Measurements from ENCODE around the gene MAGI1.
"Not testable (repeated sequence)": the region's sequence is repeated elsewhere in the genome, so short reads cannot be mapped to it uniquely, and the experiment has no call there.

The MAGI1 gene

GRCh38 chr3:65576966-65577365 is 461.8 kb downstream of the MAGI1 start:
- DNase-seq, result no peak

- DNase-seq, result no peak
Measured at GRCh38 chr3:65576228-65576627, 462.5 kb downstream of the MAGI1 start.

- DNase-seq, result no peak
Measured at GRCh38 chr3:65575376-65575840, 463.3 kb downstream of the MAGI1 start.

- no peak for DNase-seq
Measured at GRCh38 chr3:65573548-65574116, 465.1 kb downstream of the MAGI1 start.

GRCh38 chr3:65572175-65572777 is 466.4 kb downstream of the MAGI1 start:
- no peak for DNase-seq

- no peak for DNase-seq
Measured at GRCh38 chr3:65569845-65570405, 468.8 kb downstream of the MAGI1 start.

GRCh38 chr3:65569129-65569528 is 469.6 kb downstream of the MAGI1 start:
- DNase-seq, result no peak

- no peak for DNase-seq
Measured at GRCh38 chr3:65568497-65568896, 470.2 kb downstream of the MAGI1 start.

GRCh38 chr3:65565744-65566143 is 473.0 kb downstream of the MAGI1 start:
- DNase-seq, result not testable (repeated sequence)

GRCh38 chr3:65564483-65564882 is 474.2 kb downstream of the MAGI1 start:
- no peak for DNase-seq

GRCh38 chr3:65563861-65564260 is 474.9 kb downstream of the MAGI1 start:
- no peak for DNase-seq

GRCh38 chr3:65562447-65562846 is 476.3 kb downstream of the MAGI1 start:
- no peak for DNase-seq

GRCh38 chr3:65561617-65562016 is 477.1 kb downstream of the MAGI1 start:
- no peak for DNase-seq

- DNase-seq, result no peak
Measured at GRCh38 chr3:65560901-65561300, 477.8 kb downstream of the MAGI1 start.

GRCh38 chr3:65560133-65560532 is 478.6 kb downstream of the MAGI1 start:
- DNase-seq, result no peak

GRCh38 chr3:65559643-65560042 is 479.1 kb downstream of the MAGI1 start:
- DNase-seq, result no peak

- DNase-seq, result no peak
Measured at GRCh38 chr3:65558826-65559225, 479.9 kb downstream of the MAGI1 start.

GRCh38 chr3:65557899-65558564 is 480.7 kb downstream of the MAGI1 start:
- no peak for DNase-seq

GRCh38 chr3:65556934-65557577 is 481.7 kb downstream of the MAGI1 start:
- DNase-seq, result no peak

- peak; percentile 4 for DNase-seq
Measured at GRCh38 chr3:65552434-65552833, 486.3 kb downstream of the MAGI1 start.

GRCh38 chr3:65551945-65552344 is 486.8 kb downstream of the MAGI1 start:
- peak; percentile 64 for DNase-seq

GRCh38 chr3:65550137-65550536 is 488.6 kb downstream of the MAGI1 start:
- peak; percentile 13 for DNase-seq

GRCh38 chr3:65549626-65549959 is 489.1 kb downstream of the MAGI1 start:
- DNase-seq, result no peak
